HG03196 (cell line): ENCODE measurements around the gene IFNGR2.
A peak's percentile ranks its signal among the peaks of the same experiment; 100 is the strongest.
"Not testable (repeated sequence)": the region's sequence is repeated elsewhere in the genome, so short reads cannot be mapped to it uniquely, and the experiment has no call there.

ENCODE experiments used
- ATAC-seq: cut with Tn5 transposase; IDR thresholded peaks from one replicate; pipeline ENCODE4 v1.9.1; 2021; ENCODE audit not compliant: unreplicated experiment

Gene IFNGR2

GRCh38 chr21:33375101-33375644 is 28.0 kb upstream of the IFNGR2 start:
- ATAC-seq: no peak

DNA sequence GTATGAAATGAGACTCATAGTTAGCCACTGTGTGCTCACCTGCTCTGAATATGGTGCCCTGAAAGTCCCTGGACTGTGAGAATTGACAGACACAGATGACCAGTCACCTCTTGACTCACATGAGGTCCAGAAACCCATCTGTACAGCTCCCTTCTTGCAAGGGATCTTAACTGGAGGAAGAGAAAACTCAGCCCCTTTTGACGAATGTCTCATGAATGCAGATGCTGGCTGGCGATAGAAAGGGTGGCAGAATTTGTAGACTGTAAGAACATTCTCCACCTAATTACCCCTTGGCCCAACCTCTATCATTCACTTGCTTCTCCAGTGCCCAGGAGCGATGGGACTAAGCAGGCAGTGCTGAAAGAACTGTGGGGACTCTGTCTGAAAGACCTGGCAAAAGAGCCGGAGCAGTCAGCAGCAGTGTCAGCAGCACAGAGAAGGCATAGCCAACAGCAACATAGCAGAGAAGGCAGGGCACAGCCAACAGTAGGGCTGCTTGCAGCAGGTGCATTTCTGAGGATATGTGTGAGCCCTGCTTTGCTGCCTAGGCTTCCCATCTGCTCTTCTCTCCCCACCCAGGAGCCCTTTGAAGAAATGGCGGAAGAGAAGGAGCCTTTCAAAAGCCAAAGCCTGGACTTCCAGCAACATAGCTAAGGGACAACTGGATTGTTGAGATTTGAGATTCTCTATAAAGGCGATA is 25.8 kb upstream of the IFNGR2 start:
- no peak for ATAC-seq

GRCh38 chr21:33378081-33378480 is 25.1 kb upstream of the IFNGR2 start:
- no peak for ATAC-seq

DNA sequence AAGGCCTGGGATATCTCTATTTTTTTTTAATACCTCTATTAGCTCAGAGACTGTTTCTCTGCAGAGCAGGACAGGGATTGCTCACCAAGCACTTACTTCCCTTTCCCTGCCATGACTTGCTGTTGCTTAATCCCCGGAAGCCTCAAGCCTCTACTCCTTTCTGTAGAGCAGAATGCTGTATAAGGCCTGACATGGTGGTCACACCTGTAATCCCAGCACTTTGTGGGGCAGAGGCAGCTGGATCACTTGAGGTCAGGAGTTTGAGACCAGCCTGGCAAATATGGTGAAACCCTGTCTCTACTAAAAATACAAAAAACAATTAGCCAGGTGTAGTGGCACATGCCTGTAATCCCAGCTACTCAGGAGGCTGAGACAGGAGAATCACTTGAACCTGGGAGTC is 23.3 kb upstream of the IFNGR2 start:
- not testable (repeated sequence) for ATAC-seq

DNA sequence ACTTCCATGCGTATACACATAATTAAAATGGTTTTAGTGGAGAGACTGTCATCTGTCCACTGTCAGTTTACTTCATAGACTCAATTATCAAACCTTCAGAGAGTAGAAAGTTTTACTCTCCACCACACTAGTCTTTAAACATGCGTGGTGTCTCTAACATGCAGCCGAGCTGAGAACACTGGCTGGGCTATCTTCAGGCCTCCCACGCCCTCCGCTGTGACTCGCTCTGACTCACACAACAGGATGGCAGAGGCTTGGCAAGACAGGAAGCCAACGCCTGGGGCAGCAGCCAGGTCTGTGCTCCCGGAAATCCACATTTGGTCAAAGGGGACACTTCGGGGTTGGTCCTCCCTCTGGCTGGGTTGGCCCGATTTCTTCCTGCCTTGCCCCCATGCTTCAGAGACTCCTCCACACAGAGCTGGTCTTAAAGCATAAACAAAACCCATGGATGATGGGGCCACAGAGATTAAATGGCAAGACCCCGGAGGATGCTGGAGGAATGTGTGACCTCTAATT is 22.7 kb upstream of the IFNGR2 start:
- peak; percentile 40 for ATAC-seq

- ATAC-seq: not testable (repeated sequence)
Observed at GRCh38 chr21:33381381-33381780, 21.8 kb upstream of the IFNGR2 start.

DNA sequence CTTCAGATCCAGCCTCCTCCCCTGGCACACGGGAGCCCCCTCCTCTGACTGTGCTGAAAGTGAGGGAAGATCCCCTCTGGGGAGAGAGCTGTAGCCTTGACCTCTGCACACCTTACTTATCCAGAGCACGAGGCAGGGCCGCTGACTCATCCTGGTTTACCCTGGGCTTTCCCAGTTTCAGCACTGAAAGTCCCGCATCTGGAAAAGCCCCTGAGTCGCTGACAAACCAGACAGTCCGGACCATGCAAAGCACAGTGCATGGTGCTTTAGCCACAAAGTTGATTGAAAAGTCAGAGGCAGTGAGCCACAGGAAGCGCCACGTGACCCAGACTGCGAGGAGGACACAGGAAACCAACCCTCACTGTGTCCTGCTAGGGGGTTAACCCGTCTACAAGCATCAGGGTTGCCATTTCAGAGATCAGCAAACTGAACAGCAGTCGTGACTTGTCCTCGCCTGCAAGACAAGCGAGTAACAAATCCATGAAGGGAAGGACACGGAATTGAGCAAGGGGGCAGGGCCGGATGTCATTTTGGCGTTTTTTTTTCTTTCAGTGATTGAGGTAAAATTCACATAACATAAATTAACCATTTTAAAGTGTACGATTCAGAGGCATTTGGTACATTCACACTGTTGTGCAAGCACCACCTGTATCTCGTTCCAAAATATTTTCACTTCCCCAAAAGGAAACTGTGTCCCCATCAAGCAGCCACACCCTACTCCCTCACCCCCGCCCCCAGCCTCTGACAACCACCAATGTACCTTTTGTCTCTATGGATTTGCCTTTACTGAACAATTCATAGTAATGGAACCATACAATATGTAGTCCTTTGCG is 19.9 kb upstream of the IFNGR2 start:
- peak; percentile 70 for ATAC-seq

DNA sequence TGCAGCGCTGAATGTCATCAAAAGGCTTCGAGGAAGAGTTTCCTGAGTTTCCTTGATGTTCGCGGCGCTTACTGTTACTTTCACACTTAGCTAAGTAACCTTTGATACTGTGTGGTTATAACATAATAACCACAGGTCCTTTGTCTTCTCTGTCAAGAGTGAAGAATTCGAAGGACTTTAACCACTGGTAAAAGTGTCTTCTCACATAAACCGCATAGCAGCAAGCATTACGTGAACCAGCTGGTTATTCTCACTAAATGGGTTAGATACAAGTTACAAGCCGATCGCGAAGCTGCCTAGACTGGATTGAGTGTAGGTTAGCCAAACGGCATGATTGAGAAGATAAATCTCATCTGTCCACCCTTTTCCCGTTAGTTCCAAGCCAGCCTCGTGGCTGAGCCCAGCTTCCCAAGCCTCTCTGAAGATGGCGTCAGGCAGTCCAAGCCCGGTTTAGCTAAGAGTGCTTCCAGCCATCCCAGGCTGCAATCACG is 18.3 kb upstream of the IFNGR2 start:
- no peak for ATAC-seq

- no peak for ATAC-seq
Observed at GRCh38 chr21:33386222-33386784, 16.9 kb upstream of the IFNGR2 start.

DNA sequence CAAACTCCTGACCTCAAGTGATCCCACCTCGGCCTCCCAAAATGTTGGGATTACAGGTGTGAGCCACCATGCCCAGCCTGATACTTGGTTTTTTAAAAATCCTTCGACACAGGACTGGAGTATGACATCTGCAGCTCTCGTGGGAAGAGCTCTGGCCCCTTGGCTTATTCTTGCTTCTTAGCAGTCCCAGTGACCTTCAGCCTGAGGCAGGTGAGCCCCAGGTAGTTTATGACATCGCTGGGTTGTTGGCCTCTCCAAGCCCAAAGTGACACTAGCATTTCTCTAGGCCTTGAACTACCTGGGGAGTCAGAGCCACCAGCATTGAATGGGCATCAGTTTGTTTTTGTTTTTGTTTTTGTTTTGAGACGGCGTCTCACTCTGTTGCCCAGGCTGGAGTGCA is 15.9 kb upstream of the IFNGR2 start:
- ATAC-seq: no peak

DNA sequence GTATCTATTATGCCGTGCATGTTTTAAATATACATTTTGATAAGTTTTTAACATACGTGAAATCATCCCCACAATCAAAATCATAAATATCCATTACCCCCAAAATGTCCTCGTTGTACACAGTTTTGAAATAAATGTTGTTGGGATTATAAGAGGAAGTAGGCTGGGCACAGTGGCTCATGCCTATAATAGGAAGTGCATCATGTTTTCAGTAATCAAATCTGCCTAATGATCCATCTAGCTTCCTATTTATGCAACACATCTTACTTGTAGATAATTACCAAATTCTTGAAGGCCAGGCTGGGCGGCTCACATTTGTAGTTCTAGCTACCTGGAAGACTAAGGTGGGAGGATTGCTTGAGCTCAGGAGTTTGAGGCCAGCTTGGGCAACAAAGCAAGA is 15.0 kb upstream of the IFNGR2 start:
- ATAC-seq: no peak

DNA sequence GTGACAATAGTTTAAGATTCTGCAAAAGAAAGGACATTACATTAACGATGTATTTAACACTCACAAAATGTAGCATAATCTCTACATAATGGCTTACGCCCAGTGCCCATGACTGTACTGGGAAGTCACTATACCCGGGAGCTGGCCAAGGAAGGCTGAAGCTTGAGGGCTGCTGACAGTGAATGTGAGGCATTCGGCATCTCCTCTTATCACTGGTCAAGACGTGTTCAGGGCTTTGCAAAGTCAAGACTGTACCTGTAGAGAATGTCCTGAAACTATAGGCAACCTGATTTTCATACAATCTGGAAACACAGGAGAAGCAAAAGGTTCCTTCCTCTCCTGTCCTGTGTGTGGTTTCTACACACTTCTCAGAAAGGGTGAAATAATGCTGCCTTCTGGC is 12.7 kb upstream of the IFNGR2 start:
- no peak for ATAC-seq

DNA sequence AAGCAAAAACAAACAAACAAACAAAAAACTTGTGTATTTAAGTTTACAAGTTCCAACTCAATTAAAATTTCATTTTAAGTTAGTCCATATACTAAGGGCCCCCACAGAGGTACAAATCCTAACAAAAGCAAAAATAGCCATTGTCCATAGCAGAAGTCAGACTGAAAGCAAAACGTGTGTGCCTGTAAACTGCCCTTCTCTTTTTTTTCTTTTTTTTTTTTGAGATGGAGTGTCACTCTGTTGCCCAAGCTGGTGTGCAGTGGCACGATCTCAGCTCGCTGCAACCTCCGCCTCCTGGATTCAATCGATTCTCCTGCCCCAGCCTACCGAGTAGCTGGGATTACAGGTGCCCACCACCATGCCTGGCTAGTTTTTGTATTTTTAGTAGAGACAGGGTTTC is 11.6 kb upstream of the IFNGR2 start:
- no peak for ATAC-seq

DNA sequence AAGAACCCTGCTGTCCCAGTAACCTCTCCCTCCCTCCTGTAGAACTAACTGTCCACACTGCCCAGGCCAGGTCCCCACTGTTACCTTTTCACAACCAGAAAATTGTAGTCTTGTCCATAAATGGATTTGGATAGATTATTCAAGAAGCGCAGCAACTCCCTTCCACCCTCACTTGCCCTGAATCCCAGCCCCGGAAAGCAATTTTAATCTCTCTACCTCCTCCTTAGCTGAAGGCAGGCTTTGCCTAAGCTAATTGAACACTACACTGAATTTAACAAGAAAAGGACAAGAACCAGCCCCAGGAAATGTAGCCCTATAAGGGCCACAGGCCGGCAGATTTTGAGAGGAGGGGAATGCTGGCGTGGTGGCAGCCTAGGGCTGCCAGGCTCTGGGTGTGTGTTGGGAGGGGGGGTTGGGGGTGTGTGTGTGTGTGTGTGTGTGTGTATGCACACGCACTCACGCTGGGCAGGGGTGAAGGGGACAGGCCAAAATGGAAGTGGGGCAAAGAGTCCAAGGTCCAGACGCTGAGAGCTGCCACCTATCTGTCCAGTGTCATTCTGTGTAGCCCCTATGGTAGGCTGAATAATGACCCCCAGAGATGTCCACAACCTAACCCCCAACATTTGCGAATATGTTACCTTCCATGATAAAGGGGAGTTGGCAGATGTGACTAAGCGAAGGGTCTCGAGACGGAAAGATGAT is 10.8 kb upstream of the IFNGR2 start:
- ATAC-seq: no peak

DNA sequence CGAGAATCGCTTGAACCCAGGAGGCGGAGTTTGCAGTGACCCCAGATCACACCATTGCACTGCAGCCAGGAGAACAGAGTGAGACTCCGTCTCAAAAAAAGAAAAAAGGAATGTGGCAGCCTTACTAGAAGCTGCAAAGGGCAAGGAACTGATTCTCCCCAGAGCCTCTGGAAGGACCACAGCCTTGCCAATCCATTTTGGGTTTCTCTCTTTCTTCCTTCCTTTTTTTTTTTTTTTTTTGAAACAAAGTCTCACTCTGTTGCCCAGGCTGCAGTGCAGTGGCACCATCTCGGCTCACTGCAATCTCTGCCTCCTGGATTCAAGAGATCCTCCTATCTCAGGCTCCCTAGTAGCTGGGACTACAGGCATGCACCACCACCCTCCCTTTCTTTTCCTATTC is 9.9 kb upstream of the IFNGR2 start:
- no peak for ATAC-seq

DNA sequence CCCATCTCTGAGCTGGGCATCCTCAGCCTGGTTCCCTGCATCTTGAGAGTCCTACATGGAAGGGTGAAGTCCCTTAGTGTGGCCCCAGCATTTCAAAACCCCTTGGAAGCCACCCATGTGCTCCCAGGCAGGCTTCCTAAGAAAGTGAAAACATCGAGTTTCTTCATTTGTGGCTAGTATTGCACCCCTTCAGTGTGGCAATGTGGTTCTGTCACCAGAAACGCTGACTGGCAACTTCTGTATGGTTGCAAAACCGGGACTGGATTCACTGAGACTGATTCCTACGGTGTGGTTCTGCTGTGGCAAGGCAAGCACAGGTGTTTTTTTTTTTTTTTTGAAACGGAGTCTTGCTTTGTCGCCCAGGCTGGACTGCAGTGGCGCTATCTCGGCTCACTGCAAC is 9.0 kb upstream of the IFNGR2 start:
- no peak for ATAC-seq

GRCh38 chr21:33395891-33396331 is 7.3 kb upstream of the IFNGR2 start:
- no peak for ATAC-seq

DNA sequence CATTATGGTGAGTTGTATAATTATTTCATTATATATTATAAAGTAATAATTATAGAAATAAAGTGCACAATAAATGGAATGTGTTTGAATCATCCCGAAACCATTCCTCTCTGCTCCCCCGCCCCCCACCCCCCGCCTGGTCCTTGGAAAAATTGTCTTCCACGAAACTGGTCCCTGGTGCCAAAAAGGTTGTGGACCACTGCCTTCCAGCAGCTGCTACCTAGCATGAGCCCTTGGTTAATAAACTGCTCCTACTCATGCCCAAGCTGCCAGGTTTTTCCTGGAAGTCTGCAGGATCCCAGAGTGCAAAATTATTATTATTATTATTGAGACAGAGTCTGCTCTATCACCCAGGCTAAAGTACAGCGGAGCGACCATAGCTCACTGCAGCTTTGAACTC is 6.8 kb upstream of the IFNGR2 start:
- ATAC-seq: no peak

DNA sequence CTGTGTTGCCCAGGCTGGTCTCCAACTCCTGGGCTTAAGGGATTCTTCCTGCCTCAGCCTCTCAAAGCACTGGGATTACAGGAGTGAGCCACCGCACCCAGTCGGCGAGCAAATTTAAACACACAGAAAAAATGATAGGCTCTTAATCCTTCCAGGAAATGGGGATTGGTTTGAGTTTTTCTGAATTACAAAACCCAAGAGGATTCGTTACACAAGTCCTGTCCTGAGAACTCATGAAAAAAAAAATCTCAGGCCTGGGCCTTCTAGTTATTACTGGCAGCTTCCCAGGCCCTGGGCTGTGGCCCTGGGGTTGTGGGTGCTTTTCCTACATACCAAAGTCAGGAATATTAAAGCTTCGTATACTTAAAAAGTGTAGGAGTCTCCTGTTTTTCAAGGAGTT is 6.3 kb upstream of the IFNGR2 start:
- no peak for ATAC-seq

DNA sequence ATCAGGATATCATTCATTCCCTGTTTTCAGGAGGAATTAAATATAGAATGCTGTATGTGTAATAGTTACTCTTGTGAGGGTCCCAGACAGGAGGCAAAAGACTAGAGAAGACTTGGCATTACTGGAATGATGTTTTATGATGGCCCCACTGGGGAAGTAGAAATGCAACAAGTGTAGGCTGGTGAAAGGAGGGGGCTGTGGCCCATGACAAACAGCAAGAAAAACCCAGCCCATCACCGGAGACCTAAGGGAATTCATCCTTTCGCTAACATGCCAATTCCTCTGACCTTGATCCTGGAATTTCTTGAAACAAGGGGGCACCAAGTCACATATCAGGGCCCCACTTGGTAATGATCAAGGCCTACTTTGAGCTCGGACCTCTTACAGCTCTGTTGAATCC is 5.5 kb upstream of the IFNGR2 start:
- ATAC-seq: no peak

GRCh38 chr21:33398361-33398760 is 4.9 kb upstream of the IFNGR2 start:
- no peak for ATAC-seq
